GM23338 (cell line): ENCODE results near the gene MAP4K4. TPM values are rescaled to one million over a fixed set of nuclear protein-coding genes. Genes with fewer than 3 reads are reported as not detected.
"Not testable (repeated sequence)": the region's sequence is repeated elsewhere in the genome, so short reads cannot be mapped to it uniquely, and the experiment has no call there.

Experiments
- ATAC-seq: fragments of 200-7000 bp; cut with Tn5 transposase; 3 replicates; pipeline ENCODE4 v1.9.1; 2020
- DNase-seq: peaks from one replicate; pipeline ENCODE4 v3.0.0-alpha.2; 2015; ENCODE audit warnings: low spot score
- H2AFZ ChIP-seq: fragments of 200-600 bp; sonication (generic); 2 replicates; pipeline ENCODE4 v1.8.0; 2016; ENCODE audit warnings: antibody characterized with exemption, mild to moderate bottlenecking, moderate library complexity
- H3F3A ChIP-seq: fragments of 200-600 bp; sonication (generic); replicated peaks from 2 replicates; pipeline ENCODE4 v1.8.0; 2017; ENCODE audit warnings: antibody characterized with exemption, mixed run types, low read depth
- H3K27ac ChIP-seq: fragments of 200-600 bp; sonication (generic); 2 replicates; pipeline ENCODE4 v1.6.1; 2016; ENCODE audit warnings: low read depth
- H3K27me3 ChIP-seq: fragments of 200-600 bp; sonication (generic); 2 replicates; pipeline ENCODE4 v1.8.0; 2016; ENCODE audit warnings: mild to moderate bottlenecking, mixed run types, moderate library complexity; ENCODE audit not compliant: insufficient read depth
- H3K36me3 ChIP-seq: fragments of 200-600 bp; sonication (generic); 2 replicates; pipeline ENCODE4 v1.8.0; 2016; ENCODE audit warnings: mild to moderate bottlenecking; ENCODE audit not compliant: insufficient read depth
- H3K4me1 ChIP-seq: fragments of 200-600 bp; sonication (generic); 2 replicates; pipeline ENCODE4 v1.8.0; 2016; ENCODE audit warnings: mild to moderate bottlenecking, moderate library complexity; ENCODE audit not compliant: insufficient read depth
- H3K4me2 ChIP-seq: fragments of 200-600 bp; sonication (generic); 2 replicates; pipeline ENCODE4 v1.7.1; 2017; ENCODE audit warnings: mixed run types
- H3K4me3 ChIP-seq: fragments of 200-600 bp; sonication (generic); 2 replicates; pipeline ENCODE4 v1.6.1; 2016; ENCODE audit warnings: mixed run types
- H3K79me2 ChIP-seq: fragments of 200-600 bp; sonication (generic); replicated peaks from 2 replicates; pipeline ENCODE4 v1.8.0; 2017; ENCODE audit warnings: mild to moderate bottlenecking; ENCODE audit not compliant: insufficient read depth
- H3K9me2 ChIP-seq: fragments of 200-600 bp; sonication (generic); 2 replicates; pipeline ENCODE4 v1.8.0; 2017; ENCODE audit not compliant: insufficient read depth
- H4K20me1 ChIP-seq: fragments of 200-600 bp; sonication (generic); replicated peaks from 2 replicates; pipeline ENCODE4 v1.8.0; 2017; ENCODE audit warnings: mild to moderate bottlenecking; ENCODE audit not compliant: insufficient read depth
- H3K27ac Mint-ChIP-seq: 2 replicates; pipeline ENCODE4 v1.8.0; 2020; ENCODE audit warnings: inconsistent platforms, mild to moderate bottlenecking, moderate library complexity, mixed read lengths
- H3K27me3 Mint-ChIP-seq: 3 replicates; pipeline ENCODE4 v1.8.0; 2022; ENCODE audit warnings: low read depth, mild to moderate bottlenecking, moderate library complexity, mixed read lengths, inconsistent platforms; ENCODE audit not compliant: insufficient read depth, poor library complexity
- H3K36me3 Mint-ChIP-seq: 3 replicates; pipeline ENCODE4 v1.8.0; 2021; ENCODE audit warnings: low read depth, mild to moderate bottlenecking, inconsistent platforms, moderate library complexity, mixed read lengths
- H3K4me1 Mint-ChIP-seq: 3 replicates; pipeline ENCODE4 v1.8.0; 2020; ENCODE audit warnings: mild to moderate bottlenecking, inconsistent platforms, mixed read lengths
- H3K4me3 Mint-ChIP-seq: 3 replicates; pipeline ENCODE4 v1.8.0; 2021; ENCODE audit warnings: moderate library complexity, mild to moderate bottlenecking, inconsistent platforms, mixed read lengths
- H3K9me3 Mint-ChIP-seq: 3 replicates; pipeline ENCODE4 v1.8.0; 2020; ENCODE audit warnings: moderate library complexity, mild to moderate bottlenecking, inconsistent platforms, mixed read lengths
- CREB1 ChIP-seq: fragments of 250-450 bp; sonication (Bioruptor Pico); IDR thresholded peaks from 2 replicates; pipeline ENCODE4 v1.5.0; 2020; ENCODE audit warnings: low read depth, mild to moderate bottlenecking, moderate library complexity
- EZH2 ChIP-seq: fragments of 200-600 bp; sonication (generic); IDR thresholded peaks from one replicate; pipeline ENCODE4 v1.8.0; 2017; ENCODE audit warnings: antibody characterized with exemption, mild to moderate bottlenecking, low read depth; ENCODE audit not compliant: unreplicated experiment
- POLR2AphosphoS5 ChIP-seq: IDR thresholded peaks from 2 replicates; pipeline ENCODE4 v1.6.1; 2016; ENCODE audit warnings: antibody characterized with exemption, low read depth
- STAT1 ChIP-seq: IDR thresholded peaks from one replicate; pipeline ENCODE4 v1.6.1; 2016; ENCODE audit warnings: antibody characterized with exemption; ENCODE audit not compliant: unreplicated experiment
- polyA plus RNA-seq: library from polyadenylated mRNA; unstranded; fragments of >200 nt; fragmentation: Nextera tagmentation; extraction: Ambion mirVana; gene quantifications from 2 replicates; pipeline ENCODE4 v1.2.1, GENCODE V29; 2016
- total RNA-seq: library from RNA; depleted of rRNA; stranded (reverse); fragments of >200 nt; shearing (Covaris generic); gene quantifications from 2 replicates; pipeline ENCODE4 v1.2.3, GENCODE V29; 2014
- TF ChIP-seq, protein P1 (sequence below): IDR thresholded peaks from one replicate; pipeline ENCODE4 v1.6.1; 2018; ENCODE audit warnings: antibody characterized with exemption; ENCODE audit not compliant: unreplicated experiment
- TF ChIP-seq, protein P2 (sequence below): fragments of 250-450 bp; sonication (Bioruptor Pico); IDR thresholded peaks from 2 replicates; pipeline ENCODE4 v1.5.0; 2020; ENCODE audit warnings: mild to moderate bottlenecking, moderate library complexity

Gene MAP4K4
- total and polyA plus RNA-seq, 2 experiments from 2014 or later, result 34.6 to 99.2 TPM

DNA sequence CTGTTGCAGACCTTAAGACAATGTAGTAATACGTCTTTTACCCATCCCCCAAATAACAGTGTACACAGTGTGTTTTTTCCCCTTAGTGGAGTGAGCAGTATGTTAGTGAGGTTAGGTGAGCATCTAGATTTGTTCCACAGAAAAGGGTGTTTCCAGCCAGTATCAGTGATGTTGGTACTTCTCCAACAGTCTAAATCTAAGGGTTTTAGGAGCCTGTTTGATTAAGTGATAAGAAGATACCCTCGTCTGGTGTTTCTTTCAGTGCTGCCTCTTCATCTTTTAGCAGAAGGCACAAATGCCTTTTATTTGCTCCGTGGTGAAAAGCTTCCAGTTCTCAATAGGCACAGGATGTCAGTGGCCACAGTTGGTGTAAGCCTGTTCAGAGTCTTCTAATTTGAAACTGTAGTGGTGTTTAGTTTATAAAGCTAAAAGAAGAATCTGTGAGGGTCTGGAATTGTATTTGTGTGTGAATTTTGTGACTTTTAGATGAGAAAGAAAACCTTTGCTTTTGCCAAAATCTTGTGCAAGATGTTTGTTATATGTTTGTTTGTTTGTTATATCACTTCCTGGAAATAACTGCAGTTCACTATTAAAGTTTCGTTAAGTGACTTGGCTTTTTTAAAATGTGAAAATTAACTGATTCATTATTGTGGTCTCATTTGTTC, 71.2 kb downstream of the MAP4K4 start:
- no peak overlapping the region for H3K27ac ChIP-seq
- no peaks in the 10 kb centered on the region for H3F3A ChIP-seq
- H3K4me1 ChIP-seq, result peaks cover 88% of the 10 kb centered on the region
- H3K27me3 Mint-ChIP-seq, result no peaks in the 10 kb centered on the region
- no peaks in the 10 kb centered on the region for H3K9me2 ChIP-seq
- H3K4me3 Mint-ChIP-seq, result no peak overlapping the region
- peaks cover 98% of the 10 kb centered on the region for H3K79me2 ChIP-seq
- no peaks in the 10 kb centered on the region for H3K36me3 Mint-ChIP-seq
- H3K4me3 ChIP-seq, result no peak overlapping the region
- H3K27ac Mint-ChIP-seq, result peak overlapping the region; percentile 15; the same call in 1 of the 2 replicates
- no peak for ATAC-seq
- no peaks in the 10 kb centered on the region for H3K27me3 ChIP-seq
- TF ChIP-seq, protein P1, sequence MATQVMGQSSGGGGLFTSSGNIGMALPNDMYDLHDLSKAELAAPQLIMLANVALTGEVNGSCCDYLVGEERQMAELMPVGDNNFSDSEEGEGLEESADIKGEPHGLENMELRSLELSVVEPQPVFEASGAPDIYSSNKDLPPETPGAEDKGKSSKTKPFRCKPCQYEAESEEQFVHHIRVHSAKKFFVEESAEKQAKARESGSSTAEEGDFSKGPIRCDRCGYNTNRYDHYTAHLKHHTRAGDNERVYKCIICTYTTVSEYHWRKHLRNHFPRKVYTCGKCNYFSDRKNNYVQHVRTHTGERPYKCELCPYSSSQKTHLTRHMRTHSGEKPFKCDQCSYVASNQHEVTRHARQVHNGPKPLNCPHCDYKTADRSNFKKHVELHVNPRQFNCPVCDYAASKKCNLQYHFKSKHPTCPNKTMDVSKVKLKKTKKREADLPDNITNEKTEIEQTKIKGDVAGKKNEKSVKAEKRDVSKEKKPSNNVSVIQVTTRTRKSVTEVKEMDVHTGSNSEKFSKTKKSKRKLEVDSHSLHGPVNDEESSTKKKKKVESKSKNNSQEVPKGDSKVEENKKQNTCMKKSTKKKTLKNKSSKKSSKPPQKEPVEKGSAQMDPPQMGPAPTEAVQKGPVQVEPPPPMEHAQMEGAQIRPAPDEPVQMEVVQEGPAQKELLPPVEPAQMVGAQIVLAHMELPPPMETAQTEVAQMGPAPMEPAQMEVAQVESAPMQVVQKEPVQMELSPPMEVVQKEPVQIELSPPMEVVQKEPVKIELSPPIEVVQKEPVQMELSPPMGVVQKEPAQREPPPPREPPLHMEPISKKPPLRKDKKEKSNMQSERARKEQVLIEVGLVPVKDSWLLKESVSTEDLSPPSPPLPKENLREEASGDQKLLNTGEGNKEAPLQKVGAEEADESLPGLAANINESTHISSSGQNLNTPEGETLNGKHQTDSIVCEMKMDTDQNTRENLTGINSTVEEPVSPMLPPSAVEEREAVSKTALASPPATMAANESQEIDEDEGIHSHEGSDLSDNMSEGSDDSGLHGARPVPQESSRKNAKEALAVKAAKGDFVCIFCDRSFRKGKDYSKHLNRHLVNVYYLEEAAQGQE, result no peak
- TF ChIP-seq EZH2 (no peak), CREB1 (CRISPR knock-in tag) (no peak), POLR2AphosphoS5 (no peak), STAT1 (no peak)
- TF ChIP-seq, protein P2, sequence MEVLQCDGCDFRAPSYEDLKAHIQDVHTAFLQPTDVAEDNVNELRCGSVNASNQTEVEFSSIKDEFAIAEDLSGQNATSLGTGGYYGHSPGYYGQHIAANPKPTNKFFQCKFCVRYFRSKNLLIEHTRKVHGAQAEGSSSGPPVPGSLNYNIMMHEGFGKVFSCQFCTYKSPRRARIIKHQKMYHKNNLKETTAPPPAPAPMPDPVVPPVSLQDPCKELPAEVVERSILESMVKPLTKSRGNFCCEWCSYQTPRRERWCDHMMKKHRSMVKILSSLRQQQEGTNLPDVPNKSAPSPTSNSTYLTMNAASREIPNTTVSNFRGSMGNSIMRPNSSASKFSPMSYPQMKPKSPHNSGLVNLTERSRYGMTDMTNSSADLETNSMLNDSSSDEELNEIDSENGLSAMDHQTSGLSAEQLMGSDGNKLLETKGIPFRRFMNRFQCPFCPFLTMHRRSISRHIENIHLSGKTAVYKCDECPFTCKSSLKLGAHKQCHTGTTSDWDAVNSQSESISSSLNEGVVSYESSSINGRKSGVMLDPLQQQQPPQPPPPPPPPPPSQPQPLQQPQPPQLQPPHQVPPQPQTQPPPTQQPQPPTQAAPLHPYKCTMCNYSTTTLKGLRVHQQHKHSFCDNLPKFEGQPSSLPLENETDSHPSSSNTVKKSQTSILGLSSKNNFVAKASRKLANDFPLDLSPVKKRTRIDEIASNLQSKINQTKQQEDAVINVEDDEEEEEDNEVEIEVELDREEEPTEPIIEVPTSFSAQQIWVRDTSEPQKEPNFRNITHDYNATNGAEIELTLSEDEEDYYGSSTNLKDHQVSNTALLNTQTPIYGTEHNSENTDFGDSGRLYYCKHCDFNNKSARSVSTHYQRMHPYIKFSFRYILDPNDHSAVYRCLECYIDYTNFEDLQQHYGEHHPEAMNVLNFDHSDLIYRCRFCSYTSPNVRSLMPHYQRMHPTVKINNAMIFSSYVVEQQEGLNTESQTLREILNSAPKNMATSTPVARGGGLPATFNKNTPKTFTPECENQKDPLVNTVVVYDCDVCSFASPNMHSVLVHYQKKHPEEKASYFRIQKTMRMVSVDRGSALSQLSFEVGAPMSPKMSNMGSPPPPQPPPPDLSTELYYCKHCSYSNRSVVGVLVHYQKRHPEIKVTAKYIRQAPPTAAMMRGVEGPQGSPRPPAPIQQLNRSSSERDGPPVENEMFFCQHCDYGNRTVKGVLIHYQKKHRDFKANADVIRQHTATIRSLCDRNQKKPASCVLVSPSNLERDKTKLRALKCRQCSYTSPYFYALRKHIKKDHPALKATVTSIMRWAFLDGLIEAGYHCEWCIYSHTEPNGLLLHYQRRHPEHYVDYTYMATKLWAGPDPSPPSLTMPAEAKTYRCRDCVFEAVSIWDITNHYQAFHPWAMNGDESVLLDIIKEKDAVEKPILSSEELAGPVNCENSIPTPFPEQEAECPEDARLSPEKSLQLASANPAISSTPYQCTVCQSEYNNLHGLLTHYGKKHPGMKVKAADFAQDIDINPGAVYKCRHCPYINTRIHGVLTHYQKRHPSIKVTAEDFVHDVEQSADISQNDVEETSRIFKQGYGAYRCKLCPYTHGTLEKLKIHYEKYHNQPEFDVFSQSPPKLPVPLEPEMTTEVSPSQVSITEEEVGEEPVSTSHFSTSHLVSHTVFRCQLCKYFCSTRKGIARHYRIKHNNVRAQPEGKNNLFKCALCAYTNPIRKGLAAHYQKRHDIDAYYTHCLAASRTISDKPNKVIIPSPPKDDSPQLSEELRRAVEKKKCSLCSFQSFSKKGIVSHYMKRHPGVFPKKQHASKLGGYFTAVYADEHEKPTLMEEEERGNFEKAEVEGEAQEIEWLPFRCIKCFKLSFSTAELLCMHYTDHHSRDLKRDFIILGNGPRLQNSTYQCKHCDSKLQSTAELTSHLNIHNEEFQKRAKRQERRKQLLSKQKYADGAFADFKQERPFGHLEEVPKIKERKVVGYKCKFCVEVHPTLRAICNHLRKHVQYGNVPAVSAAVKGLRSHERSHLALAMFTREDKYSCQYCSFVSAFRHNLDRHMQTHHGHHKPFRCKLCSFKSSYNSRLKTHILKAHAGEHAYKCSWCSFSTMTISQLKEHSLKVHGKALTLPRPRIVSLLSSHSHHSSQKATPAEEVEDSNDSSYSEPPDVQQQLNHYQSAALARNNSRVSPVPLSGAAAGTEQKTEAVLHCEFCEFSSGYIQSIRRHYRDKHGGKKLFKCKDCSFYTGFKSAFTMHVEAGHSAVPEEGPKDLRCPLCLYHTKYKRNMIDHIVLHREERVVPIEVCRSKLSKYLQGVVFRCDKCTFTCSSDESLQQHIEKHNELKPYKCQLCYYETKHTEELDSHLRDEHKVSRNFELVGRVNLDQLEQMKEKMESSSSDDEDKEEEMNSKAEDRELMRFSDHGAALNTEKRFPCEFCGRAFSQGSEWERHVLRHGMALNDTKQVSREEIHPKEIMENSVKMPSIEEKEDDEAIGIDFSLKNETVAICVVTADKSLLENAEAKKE (CRISPR knock-in tag), result no peak
- no peak overlapping the region for H2AFZ ChIP-seq
- peaks cover 4% of the 10 kb centered on the region for H4K20me1 ChIP-seq
- no peaks in the 10 kb centered on the region for H3K36me3 ChIP-seq
- H3K4me1 Mint-ChIP-seq, result peaks cover 82% of the 10 kb centered on the region
- H3K4me2 ChIP-seq, result peak overlapping the region; percentile 0
- no peak for DNase-seq
- no peaks in the 10 kb centered on the region for H3K9me3 Mint-ChIP-seq

DNA sequence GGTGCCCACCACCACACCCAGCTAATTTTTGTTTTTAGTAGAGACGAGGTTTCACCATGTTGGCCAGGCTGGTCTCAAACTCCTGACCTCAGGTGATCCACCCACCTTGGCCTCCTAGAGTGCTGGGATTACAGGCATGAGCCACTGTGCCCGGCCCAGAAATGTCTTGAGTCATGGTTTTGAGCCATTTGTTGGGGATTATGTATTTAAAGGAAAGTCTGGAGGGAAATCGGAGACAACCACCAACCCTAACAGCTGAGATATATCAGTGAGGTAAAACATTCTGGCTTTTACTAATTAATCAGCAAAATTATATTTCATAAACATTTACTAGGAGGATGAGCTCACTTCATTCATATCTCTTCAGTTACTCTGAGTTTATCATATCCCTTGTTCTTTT, 72.2 kb downstream of the MAP4K4 start:
- not testable (repeated sequence) for H3K9me3 Mint-ChIP-seq, H3K36me3 ChIP-seq, H3K4me2 ChIP-seq, ATAC-seq, DNase-seq, H3K4me3 ChIP-seq, H3K27me3 Mint-ChIP-seq, H3K27me3 ChIP-seq, H3K36me3 Mint-ChIP-seq, H2AFZ ChIP-seq, H3K4me3 Mint-ChIP-seq, H3K9me2 ChIP-seq, H3F3A ChIP-seq, H3K27ac ChIP-seq
- Mint-ChIP-seq H3K27ac (peak overlapping the region; percentile 5; the same call in 1 of the 2 replicates), H3K4me1 (peaks cover 83% of the 10 kb centered on the region)
- H3K79me2 ChIP-seq, result peaks cover 98% of the 10 kb centered on the region
- H4K20me1 ChIP-seq, result peaks cover 14% of the 10 kb centered on the region
- peaks cover 88% of the 10 kb centered on the region for H3K4me1 ChIP-seq
